WI38 (cell line): ENCODE measurements around the gene TFAP2E.
A peak's percentile ranks its signal among the peaks of the same experiment; 100 is the strongest.

Experiments used
- H3K4me3 ChIP-seq: 2 replicates; pipeline ENCODE4 v1.5.1; 2011; ENCODE audit warnings: low read depth, mild to moderate bottlenecking, control low read depth, low read length
- TF ChIP-seq, protein P1 (sequence below): IDR thresholded peaks from 2 replicates; pipeline ENCODE4 v1.5.1; 2012; ENCODE audit warnings: low read depth, mild to moderate bottlenecking, control low read depth, low read length

The TFAP2E gene

DNA sequence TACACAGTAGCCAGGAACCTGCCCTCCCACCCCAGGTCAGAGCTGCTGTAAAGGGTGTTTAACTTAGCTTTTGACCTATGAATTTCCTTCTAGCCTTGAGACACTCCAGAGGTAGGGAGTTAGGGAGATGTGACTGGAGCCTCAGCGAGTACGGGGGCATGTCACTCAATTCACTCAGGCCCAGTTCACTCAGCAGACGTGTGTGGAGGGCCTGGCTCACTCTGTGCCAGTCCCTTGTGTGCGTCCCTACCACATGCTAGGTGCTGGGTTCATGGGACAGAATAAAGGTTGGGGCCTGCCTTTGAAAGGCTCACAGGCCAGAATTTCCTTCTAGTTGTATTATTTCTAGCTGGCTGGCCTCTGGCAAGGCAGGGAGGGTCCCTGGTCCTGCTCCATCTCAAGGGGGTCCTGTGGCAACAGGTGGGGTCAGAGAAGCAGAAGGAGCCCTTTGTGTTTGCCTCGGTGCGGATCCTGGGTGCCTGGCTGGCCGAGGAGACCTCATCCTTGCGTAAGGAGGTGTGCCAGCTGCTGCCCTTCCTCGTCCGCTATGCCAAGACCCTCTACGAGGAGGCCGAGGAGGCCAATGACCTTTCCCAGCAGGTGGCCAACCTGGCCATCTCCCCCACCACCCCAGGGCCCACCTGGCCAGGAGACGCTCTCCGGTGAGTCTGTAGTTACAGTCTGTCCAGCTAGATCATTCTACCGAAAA is 11.0 kb upstream of the TFAP2E start:
- TF ChIP-seq, protein P1, sequence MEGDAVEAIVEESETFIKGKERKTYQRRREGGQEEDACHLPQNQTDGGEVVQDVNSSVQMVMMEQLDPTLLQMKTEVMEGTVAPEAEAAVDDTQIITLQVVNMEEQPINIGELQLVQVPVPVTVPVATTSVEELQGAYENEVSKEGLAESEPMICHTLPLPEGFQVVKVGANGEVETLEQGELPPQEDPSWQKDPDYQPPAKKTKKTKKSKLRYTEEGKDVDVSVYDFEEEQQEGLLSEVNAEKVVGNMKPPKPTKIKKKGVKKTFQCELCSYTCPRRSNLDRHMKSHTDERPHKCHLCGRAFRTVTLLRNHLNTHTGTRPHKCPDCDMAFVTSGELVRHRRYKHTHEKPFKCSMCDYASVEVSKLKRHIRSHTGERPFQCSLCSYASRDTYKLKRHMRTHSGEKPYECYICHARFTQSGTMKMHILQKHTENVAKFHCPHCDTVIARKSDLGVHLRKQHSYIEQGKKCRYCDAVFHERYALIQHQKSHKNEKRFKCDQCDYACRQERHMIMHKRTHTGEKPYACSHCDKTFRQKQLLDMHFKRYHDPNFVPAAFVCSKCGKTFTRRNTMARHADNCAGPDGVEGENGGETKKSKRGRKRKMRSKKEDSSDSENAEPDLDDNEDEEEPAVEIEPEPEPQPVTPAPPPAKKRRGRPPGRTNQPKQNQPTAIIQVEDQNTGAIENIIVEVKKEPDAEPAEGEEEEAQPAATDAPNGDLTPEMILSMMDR = no peak
- H3K4me3 ChIP-seq = no peak overlapping the region

DNA sequence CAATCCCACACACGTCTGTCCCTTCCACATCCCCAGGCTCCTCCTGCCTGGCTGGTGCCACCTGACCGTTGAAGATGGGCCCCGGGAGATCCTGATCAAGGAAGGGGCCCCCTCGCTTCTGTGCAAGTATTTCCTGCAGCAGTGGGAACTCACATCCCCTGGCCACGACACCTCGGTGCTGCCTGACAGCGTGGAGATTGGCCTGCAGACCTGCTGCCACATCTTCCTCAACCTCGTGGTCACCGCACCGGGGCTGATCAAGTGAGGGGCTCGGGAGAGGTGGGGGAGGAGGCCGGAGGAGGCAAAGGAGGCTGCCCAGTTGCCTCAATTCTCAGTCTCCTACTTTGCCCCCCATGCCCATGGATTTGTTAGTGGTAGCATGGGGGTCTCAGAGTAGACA is 9.9 kb upstream of the TFAP2E start:
- no peak overlapping the region for H3K4me3 ChIP-seq
- TF ChIP-seq, protein P1 = no peak

DNA sequence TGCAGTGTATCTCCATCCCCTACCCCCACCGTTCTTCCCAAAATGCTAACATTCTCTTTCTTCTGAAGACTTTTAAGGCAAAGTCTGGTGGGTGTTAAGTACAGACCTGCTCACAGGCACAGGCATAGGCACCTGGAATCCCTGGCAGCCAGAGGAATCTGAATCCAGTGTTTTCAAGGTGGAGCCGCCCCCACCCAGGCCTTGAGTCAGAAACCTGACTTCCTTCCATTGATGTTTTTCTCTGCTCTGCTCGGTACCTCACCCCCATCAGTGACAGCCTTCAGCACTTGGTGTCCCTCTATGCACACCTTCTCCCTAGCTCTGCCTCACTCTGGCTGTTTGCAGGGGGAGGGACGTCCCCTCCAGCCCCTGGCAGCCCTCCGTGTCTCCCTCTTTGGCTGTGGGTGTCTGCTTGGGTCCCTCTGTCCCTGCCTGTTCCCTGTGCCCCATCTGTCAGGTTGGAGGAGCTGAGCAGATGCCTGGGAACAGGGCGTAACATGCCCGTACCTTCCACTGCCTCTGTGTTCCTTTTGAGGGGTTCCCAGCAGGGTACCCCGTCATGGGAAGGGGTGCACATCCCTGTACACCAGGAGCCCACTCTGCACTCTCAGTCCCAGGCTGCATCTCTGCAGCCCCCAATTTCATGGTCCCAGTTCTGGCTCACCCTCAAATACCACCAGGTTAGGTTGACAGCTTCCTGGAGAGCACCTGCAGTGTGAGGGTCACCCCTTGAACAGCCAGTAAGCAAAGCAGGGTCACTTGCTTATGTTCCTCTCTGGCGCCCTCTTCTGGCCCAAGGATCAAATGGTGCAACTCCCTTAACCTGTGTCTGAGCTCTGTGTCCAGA is 8.9 kb upstream of the TFAP2E start:
- TF ChIP-seq, protein P1 = peak; percentile 73
- H3K4me3 ChIP-seq = no peak overlapping the region

DNA sequence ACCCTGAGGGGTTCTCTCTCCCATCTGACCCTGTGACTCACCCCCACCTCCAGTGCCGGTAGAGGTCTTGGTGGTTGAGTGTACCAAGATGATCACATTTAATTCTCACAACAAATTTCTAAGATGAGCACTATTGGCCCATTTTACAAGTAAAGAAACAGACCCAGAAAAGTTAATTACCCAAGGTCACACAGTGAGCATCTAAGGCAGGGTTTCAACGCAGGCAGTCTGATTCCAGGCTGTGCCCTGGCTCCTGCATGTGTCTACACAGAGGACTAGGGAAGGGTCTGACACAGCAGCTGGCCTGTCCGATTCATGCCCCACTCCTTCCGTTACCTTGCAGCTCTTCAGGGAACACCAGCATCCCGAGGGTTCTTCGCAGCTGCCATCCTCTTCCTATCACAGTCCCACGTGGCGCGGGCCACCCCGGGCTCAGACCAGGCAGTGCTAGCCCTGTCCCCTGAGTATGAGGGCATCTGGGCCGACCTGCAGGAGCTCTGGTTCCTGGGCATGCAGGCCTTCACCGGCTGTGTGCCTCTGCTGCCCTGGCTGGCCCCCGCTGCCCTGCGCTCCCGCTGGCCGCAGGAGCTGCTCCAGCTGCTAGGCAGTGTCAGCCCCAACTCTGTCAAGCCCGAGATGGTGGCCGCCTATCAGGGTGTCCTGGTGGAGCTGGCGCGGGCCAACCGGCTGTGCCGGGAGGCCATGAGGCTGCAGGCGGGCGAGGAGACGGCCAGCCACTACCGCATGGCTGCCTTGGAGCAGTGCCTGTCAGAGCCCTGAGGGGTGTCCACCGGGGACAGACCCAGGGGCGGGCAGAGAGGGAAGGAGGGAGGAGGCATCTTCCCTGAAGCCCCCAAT is 8.0 kb upstream of the TFAP2E start:
- TF ChIP-seq, protein P1 = no peak
- no peak overlapping the region for H3K4me3 ChIP-seq

DNA sequence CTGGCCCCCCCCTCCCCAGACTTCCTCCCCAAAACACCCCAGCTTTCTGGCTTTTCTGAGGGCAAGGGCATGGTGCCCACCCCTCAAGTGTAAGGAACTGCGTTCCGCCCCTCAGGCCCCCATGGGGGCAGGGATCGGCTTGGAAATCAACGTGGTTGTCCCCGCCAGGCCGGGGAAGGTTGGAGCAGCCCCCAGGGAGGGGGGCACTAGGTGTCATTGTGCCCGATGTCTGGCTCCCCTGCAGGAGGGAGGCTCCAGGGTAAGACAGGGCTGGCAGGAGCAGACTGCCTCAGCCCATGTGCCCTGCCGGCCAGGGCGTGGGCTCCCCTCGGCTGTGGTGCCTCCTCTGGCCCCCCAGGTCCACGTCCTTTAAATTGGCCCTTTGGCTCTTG is 7.4 kb upstream of the TFAP2E start:
- TF ChIP-seq, protein P1 = no peak

DNA sequence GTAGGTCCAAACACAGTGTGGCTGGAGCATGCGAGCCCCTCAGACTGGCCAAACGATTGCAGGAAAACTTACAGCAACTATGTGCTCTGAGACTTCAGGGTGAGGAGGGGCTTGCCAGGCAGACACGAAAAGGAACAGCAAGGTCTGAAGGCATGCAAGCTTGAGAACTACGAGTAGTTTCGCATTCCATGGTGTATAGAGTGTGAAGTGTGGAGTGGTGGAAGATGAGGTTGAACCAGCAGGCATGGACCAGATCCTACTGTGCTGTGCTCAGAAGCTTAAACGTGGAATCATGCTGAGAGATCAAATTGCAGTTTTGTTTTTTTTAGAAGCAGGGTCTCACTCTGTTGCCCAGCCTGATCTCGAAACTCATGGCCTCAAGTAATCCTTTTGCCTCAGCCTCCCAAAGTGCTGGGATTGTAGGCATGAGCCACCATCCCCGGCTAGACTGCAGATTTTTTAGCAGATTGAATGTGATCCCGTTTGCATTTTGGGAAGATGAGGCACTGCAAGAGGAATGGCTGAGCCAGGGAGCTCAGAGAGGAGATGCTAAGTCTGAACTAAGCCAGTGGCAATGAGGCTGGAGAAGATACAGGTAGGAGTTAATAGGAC is 5.1 kb upstream of the TFAP2E start:
- no peak overlapping the region for H3K4me3 ChIP-seq
- TF ChIP-seq, protein P1 = no peak

More for the DNA sequence above, 7.4 kb upstream of the TFAP2E start:
- H3K4me3 ChIP-seq = no peak overlapping the region
